Coronary artery (tissue), 2 donors: ENCODE results near the gene LMAN1.

ENCODE experiments used
- DNase-seq: peaks from one replicate; pipeline ENCODE4 v3.0.0-alpha.2; 2017; ENCODE audit warnings: low spot score
- H3K27ac ChIP-seq, 2 donors: fragments of 200-600 bp; sonication (generic); one replicate each; pipeline ENCODE4 v1.5.1; 2016 to 2019
- H3K4me3 ChIP-seq: fragments of 200-600 bp; sonication (generic); 2 replicates; pipeline ENCODE4 v1.5.1; 2016; ENCODE audit warnings: mild to moderate bottlenecking, moderate library complexity
- CTCF ChIP-seq: fragments of 200-600 bp; sonication (generic); IDR thresholded peaks from one replicate; pipeline ENCODE4 v1.5.1; 2019; ENCODE audit warnings: antibody characterized with exemption

The LMAN1 gene

GRCh38 chr18:59380706-59381105, 21.6 kb upstream of the LMAN1 start:
- Histone ChIP-seq H3K27ac (no peak overlapping the region), H3K4me3 (no peak overlapping the region)
- TF ChIP-seq CTCF: no peak
- DNase-seq: no peak

- no peak overlapping the region for H3K4me3 ChIP-seq
- no peak for DNase-seq
- no peak overlapping the region for H3K27ac ChIP-seq
- TF ChIP-seq CTCF: no peak
Observed at GRCh38 chr18:59379772-59380522, 20.9 kb upstream of the LMAN1 start.

- Histone ChIP-seq H3K4me3 (no peak overlapping the region), H3K27ac (no peak overlapping the region)
- no peak for TF ChIP-seq CTCF
- DNase-seq: no peak
Observed at GRCh38 chr18:59377613-59378337, 18.7 kb upstream of the LMAN1 start.

GRCh38 chr18:59376351-59376935, 17.4 kb upstream of the LMAN1 start:
- TF ChIP-seq CTCF: no peak
- no peak overlapping the region for H3K4me3 ChIP-seq
- no peak for DNase-seq
- no peak overlapping the region for H3K27ac ChIP-seq

- TF ChIP-seq CTCF: no peak
- H3K27ac ChIP-seq: no peak overlapping the region
- no peak for DNase-seq
- no peak overlapping the region for H3K4me3 ChIP-seq
Observed at GRCh38 chr18:59374128-59374527, 15.1 kb upstream of the LMAN1 start.

GRCh38 chr18:59372975-59373374, 13.9 kb upstream of the LMAN1 start:
- no peak for TF ChIP-seq CTCF
- Histone ChIP-seq H3K4me3 (no peak overlapping the region), H3K27ac (no peak overlapping the region)
- DNase-seq: no peak
